SK-N-DZ (cell line): ENCODE results near the gene GDF15.
"Not testable (repeated sequence)": the region's sequence is repeated elsewhere in the genome, so short reads cannot be mapped to it uniquely, and the experiment has no call there.

Source experiments
- DNase-seq: peaks from one replicate; pipeline ENCODE4 v3.0.0-alpha.2; 2015; ENCODE audit warnings: low spot score

GDF15 gene

DNA sequence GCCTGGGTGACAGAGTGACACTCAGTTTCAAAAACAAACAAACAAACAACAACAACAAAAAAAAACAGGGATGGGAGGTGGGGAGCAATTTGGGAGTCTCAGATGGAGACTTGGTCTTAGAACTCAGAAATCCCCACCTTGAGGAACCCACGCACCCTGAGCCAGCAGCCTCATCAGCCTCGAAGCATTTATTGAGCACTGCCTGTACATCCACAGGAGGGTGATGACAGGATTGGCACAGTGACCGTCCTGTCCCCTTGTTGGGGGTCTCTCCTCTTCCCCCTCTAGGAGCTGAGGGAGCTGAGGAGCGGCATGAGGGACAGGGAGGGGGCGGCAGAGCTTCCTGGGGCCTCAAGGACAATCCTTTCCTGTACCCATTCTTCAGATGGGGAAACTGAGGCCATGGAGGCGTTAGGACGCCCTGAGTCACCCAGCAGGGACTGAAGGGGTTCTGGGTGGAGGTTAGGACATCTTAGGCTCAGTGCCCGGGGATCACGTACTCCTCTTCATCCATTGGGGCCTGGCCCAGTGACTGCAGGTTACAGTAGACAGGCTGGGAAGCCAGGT is 5.6 kb downstream of the GDF15 start:
- no peak for DNase-seq

- no peak for DNase-seq
Measured at GRCh38 chr19:18392417-18392816, 6.5 kb downstream of the GDF15 start.

DNA sequence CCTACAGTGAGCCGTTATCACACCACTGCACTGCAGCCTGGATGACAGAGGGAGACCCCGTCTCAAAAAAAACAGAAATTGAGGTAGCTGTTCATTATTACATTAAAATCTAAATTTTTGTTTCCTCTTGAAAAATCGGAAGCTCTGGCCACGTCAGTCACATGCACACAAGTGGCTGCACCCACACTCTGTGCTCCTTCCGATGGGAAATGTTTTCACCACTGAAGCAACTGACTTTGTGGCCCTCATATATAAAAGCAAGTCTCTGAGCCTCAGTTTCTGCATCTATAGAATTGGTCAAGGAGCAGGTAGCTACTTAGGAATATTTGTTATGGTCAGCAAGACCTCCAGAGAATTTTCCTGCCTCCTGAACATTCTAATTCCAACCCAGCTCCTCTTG is 7.0 kb downstream of the GDF15 start:
- DNase-seq = no peak

DNA sequence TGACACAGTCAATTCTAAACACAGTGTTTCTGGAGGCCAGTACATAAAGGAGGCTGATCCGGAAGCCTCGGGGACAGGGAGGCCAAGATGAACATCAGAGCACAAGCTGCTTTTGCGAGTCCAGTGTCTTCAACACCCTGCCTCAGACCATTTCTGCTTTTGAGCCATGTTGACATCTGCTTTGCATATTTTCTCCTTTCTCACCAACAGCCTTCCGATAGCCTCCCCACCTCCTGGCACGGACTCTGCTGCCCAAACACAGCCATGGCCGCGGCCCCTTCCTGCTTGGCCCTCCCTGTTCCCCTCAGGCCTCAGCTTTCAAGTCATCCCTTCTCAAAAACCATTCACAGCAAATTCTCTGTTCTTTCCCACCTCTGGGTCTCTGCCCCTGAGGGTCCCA is 7.9 kb downstream of the GDF15 start:
- no peak for DNase-seq

DNA sequence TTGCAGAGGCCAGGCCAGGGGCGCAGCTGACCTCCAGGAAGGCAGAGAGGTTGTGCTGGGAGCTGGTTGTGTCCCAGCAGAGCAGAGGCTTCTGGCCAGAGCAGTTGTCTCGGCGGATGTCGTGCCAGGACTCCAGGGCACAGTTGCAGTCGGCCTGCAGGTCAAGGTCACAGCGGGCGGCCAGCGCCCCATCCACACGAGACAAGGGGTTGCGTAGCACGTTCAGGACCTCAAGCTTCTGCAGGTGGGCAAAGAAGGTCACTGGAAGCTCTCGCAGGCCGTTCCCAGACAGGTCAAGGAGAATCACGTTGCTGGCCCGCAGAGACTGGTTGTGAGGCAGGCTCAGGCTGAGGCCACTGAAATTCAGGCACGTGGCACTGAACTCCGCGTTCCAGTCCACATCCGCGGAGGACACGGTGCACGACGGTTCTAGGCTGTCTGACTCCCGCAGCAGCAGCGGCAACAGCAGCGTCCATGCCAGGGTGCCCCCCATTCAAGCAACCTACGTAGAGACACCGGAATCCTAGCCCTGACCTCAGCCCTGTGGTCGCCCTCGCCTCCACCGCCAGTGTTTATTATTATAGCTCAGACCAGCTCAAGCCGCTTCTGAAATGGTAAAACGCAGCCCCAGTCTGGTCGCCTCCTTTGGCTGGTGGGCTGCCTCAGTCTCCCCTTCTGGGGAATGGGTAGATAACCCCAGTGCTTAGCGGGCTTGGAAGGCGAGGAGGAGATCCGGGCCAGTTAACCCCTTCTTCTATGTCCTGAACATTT is 10.7 kb downstream of the GDF15 start:
- no peak for DNase-seq

DNA sequence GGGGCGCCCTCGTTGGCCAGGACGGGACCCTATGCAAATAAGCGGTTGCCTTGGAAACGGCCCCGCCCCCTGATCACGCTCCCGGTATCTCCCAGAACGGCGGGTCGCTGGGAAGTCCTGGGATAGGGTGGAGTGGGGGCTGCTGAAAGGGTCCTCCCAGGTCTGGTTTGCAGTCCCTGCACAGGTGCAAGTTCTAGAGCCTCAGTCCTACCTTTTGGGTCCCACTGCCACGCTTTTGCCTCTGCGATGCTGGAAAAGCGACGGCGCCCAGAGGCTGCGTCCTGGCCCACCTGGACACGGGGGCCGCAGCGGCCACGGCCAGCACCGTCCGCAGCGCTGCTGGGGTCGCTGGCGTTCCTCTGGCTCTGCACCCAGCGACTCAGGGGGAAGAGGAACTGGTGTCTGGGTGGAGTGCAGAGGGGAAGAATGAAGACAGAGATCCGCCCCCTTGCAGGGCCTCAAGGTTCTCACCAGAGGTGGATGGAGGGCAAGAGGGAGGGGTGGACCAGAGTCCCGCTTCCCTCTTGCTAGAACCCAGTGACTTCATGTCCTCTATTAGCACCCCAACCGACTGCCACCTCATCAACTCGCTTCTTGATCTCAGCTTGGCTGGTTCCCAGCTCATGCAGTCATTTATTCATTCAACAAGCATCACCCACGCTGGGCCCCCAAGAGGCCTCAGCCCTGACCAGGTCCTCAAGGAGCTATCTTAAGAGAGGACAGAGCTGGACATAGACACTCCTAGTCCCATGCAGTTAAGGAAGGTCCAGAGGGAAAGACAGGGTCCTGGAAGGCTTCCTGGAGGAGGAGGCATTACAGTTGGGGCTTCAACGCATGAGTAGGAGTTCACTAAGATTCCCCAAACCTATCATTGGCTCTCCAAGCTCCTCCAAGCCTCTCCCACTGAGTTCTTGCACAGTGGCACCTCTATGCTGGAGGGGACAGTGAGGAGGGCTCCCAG is 11.6 kb downstream of the GDF15 start, which contains the start of gene LRRC25:
Gene LRRC25, minus strand, starts transcription at position 381 of the 961 bp plus-strand sequence. CDS start 659 bp downstream, outside the sequence.
- DNase-seq = no peak

DNA sequence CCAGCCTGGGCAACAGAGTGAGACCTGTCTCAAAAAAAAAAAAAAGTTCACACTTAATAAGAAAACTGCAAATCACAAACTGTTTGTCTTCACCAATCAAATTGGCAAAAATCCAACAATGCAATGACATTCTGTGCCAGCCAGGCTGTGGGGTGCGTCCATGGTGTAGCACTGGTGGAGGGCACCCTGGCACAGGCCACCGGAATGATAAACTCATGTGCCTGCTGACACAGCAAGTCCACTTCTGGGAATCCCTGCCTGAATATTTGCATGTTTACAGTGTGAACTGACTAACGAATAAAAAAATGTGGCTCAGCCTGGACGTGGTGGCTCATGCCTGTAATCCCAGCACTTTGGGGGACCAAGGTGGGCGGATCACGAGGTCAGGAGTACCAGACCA is 13.1 kb downstream of the GDF15 start:
- DNase-seq = no peak

GRCh38 chr19:18401580-18402112 is 15.7 kb downstream of the GDF15 start:
- DNase-seq = peak; percentile 57

- not testable (repeated sequence) for DNase-seq
Measured at GRCh38 chr19:18402455-18403248, 16.7 kb downstream of the GDF15 start.

DNA sequence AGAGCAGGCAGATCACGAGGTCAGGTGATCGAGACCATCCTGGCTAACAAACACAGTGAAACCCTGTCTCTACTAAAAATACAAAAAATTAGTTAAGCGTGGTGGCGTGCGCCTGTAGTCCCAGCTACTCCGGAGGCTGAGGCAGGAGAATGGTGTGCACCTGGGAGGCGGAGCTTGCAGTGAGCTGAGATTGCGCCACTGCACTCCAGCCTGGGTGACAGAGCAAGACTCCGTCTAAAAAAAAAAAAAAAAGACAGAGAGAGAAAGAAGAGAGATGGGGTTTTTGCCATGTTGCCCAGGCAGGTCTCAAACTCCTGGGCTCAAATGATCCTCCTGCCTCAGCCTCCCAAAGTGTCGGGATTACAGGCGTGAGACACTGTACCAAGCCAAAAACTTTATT is 19.8 kb downstream of the GDF15 start:
- not testable (repeated sequence) for DNase-seq

- no peak for DNase-seq
Measured at GRCh38 chr19:18406749-18407148, 20.8 kb downstream of the GDF15 start.

DNA sequence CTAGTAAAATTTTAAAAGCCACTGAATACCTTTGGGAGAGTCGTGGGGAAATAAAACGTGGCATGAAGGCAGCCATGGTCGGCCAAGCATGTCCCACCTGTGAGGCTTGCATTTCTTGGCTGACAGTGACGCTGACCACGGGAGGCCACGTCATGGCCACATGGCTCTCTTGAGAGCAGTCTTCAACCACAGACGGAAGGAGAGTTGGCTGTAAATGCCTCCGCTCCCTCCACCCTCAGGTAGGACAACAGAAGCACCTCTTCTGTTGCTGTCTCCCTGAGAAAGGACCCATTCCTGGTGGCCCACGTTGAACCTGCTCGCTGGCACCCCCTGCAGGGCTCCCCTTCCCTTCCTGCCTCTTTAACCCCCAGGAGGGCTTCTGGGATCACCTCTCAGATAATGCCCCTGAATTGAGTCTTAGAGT is 22.1 kb downstream of the GDF15 start:
- DNase-seq = no peak

- no peak for DNase-seq
Measured at GRCh38 chr19:18412610-18413239, 26.8 kb downstream of the GDF15 start.

- no peak for DNase-seq
Measured at GRCh38 chr19:18414504-18415177, 28.7 kb downstream of the GDF15 start.

DNA sequence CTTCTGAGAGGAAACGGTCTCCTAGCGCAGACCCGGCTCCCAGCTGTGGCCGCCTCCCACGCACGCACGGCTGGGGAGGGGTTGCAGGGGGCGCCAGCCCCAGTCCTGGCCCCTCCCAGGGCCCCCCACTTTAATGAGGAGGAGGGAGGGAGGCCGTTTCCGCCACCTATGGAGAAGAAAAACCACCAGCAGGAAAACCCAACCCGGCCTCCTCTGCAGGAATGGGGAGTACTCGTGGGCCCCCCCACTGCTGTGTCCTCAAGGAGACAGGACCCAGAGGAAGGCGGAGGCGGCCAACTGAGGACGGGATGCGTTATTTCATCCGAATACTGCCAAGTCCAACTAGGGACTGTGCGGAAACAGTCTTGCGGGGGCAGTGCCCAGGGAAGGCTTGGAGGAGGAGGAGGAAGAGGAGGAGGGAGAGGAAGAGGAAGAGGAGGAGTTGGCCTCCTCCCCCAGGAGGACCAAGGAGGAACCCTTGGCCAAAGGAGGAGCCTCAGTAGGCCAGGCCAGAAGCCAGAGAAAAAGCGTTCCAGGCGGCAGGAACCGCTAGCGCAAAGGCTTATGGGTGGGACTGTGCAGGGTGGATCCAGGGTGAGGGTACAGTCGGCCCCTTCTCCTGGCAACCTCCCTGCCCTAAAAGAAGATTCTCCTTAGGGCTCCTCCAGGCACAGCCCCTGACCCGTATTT is 29.4 kb downstream of the GDF15 start:
- no peak for DNase-seq

DNA sequence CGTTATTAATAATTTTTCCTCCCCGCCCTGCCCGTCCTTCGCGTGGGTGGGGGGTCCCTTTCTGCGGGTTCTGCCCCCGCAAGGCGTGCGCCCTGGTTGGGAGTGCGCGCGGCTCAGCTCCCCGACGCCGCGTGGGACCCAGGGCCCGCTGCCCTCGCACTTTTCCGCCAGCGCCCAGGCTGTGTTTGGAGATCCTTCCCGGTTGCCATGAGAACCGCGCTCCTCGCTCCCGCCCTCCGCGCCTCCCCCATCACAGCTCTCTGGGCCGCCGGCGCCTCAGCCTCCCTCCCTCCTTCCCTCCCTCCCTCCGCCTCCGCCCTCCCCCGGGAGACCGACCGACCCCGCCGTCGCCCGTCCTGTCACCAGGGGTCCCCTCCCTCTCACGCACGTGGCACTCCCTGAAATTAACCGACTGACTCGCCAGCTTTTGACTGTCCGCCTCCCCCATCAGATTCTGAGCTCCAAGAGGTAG is 30.9 kb downstream of the GDF15 start:
- DNase-seq = peak; percentile 75

GRCh38 chr19:18417250-18418028 is 31.5 kb downstream of the GDF15 start:
- peak; percentile 79 for DNase-seq

GRCh38 chr19:18418029-18418482 is 32.1 kb downstream of the GDF15 start:
- DNase-seq = no peak
